Measurements from ENCODE around the gene HPS1.

DNA sequence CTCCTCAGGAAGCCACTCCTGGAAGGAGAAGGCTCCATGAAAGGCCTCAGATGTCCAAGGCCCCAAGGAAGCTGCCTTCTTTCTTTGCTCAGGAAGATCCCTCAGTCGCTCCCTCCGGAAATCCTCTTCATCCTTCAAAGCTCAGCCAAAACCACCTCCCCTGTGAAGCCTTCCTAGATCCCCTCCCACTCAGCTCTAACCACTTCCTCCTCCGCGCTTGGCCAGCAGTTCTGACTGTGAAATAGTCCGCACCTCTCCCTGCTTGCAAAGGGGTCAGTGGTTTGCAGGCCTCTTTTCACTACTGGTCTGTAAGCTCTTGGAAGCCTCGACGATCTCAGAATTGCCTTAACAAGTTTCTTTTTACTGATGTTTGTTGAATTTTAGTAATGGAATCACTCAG is 55.7 kb downstream of the HPS1 start:
- TF ChIP-seq POLR2AphosphoS5 (IDR thresholded peaks at IDR 0.05; ENCODE audit: low read depth, low read length) (no peak), POLR2A (IDR thresholded peaks at IDR 0.05; ENCODE audit: low read depth, low read length) (no peak), PAX5 (IDR thresholded peaks at IDR 0.05; ENCODE audit: insufficient read depth, low read length, severe bottlenecking) (no peak), SPI1 (IDR thresholded peaks at IDR 0.05; ENCODE audit: low read depth, low read length) (peak; percentile 59; the same call in 1 of the 2 replicates), POU2F2 (IDR thresholded peaks at IDR 0.05; ENCODE audit: low read depth, low read length) (no peak), TAF1 (IDR thresholded peaks at IDR 0.05; ENCODE audit: low read depth, low read length) (no peak)
